Activated CD4-positive, alpha-beta T cell treated with anti-CD3 and anti-CD28 coated beads for 4 hours (primary cell): ENCODE results near the gene SHLD1.
"Not testable (repeated sequence)": the region's sequence is repeated elsewhere in the genome, so short reads cannot be mapped to it uniquely, and the experiment has no call there.

Experiments used
- DNase-seq, 2 donors: peaks; one replicate each; pipeline ENCODE4 v3.0.0-alpha.2; 2020

SHLD1 gene

GRCh38 chr20:5781798-5782750 lies 31.9 kb downstream of the SHLD1 start:
- DNase-seq, result no peak

GRCh38 chr20:5784735-5785134 lies 34.5 kb downstream of the SHLD1 start:
- no peak for DNase-seq

- DNase-seq, result no peak
Observed at GRCh38 chr20:5785146-5785545, 34.9 kb downstream of the SHLD1 start.

- DNase-seq, result no peak
Observed at GRCh38 chr20:5786930-5787795, 37.0 kb downstream of the SHLD1 start.

GRCh38 chr20:5787796-5788165 lies 37.6 kb downstream of the SHLD1 start:
- DNase-seq, result no peak

- DNase-seq, result peak; percentile 80 to 87
Observed at GRCh38 chr20:5788385-5788895, 38.2 kb downstream of the SHLD1 start.

- no peak for DNase-seq
Observed at GRCh38 chr20:5789827-5790226, 39.6 kb downstream of the SHLD1 start.

GRCh38 chr20:5793916-5794315 lies 43.7 kb downstream of the SHLD1 start:
- DNase-seq, result no peak

- no peak for DNase-seq
Observed at GRCh38 chr20:5796331-5797040, 46.3 kb downstream of the SHLD1 start.

GRCh38 chr20:5797165-5797564 lies 47.0 kb downstream of the SHLD1 start:
- DNase-seq, result no peak

GRCh38 chr20:5797843-5798462 lies 47.8 kb downstream of the SHLD1 start:
- DNase-seq, result no peak

- not testable (repeated sequence) for DNase-seq
Observed at GRCh38 chr20:5803754-5804303, 53.6 kb downstream of the SHLD1 start.

GRCh38 chr20:5806457-5807263 lies 56.5 kb downstream of the SHLD1 start:
- DNase-seq, result no peak

- no peak for DNase-seq
Observed at GRCh38 chr20:5807431-5807830, 57.2 kb downstream of the SHLD1 start.

- DNase-seq, result no peak
Observed at GRCh38 chr20:5808901-5809300, 58.7 kb downstream of the SHLD1 start.

GRCh38 chr20:5809495-5809894 lies 59.3 kb downstream of the SHLD1 start:
- no peak for DNase-seq

GRCh38 chr20:5810800-5811422 lies 60.7 kb downstream of the SHLD1 start:
- no peak for DNase-seq

- no peak for DNase-seq
Observed at GRCh38 chr20:5811746-5812145, 61.5 kb downstream of the SHLD1 start.

GRCh38 chr20:5818346-5818681 lies 68.1 kb downstream of the SHLD1 start:
- DNase-seq, result no peak

GRCh38 chr20:5820738-5821137 lies 70.5 kb downstream of the SHLD1 start:
- DNase-seq, result no peak
